DND-41 (cell line): ENCODE measurements around the gene TAF6.
A peak's percentile ranks its signal among the peaks of the same experiment; 100 is the strongest.

Source experiments
- ATAC-seq: fragments of 200-7000 bp; cut with Tn5 transposase; 3 replicates; pipeline ENCODE4 v1.9.1; 2021; ENCODE audit warnings: low read depth; ENCODE audit not compliant: insufficient read depth
- DNase-seq: peaks from one replicate; pipeline ENCODE4 v3.0.0-alpha.2; 2020
- H2AFZ ChIP-seq: 2 replicates; pipeline ENCODE4 v1.6.0; 2012; ENCODE audit warnings: low read depth, low read length
- H3K27ac ChIP-seq: 2 replicates; pipeline ENCODE4 v1.5.1; 2012; ENCODE audit warnings: low read length, inconsistent platforms
- H3K27me3 ChIP-seq: fragments of 200-600 bp; sonication (generic); 2 replicates; pipeline ENCODE4 v1.6.0; 2012; ENCODE audit warnings: low read length, mild to moderate bottlenecking, inconsistent platforms; ENCODE audit not compliant: insufficient read depth, poor library complexity
- H3K36me3 ChIP-seq: 2 replicates; pipeline ENCODE4 v1.5.1; 2012; ENCODE audit warnings: low read length, inconsistent platforms; ENCODE audit not compliant: insufficient read depth
- H3K4me1 ChIP-seq: 2 replicates; pipeline ENCODE4 v1.5.1; 2012; ENCODE audit warnings: mild to moderate bottlenecking, low read length; ENCODE audit not compliant: insufficient read depth
- H3K4me2 ChIP-seq: 2 replicates; pipeline ENCODE4 v1.6.0; 2012; ENCODE audit warnings: mild to moderate bottlenecking, moderate library complexity, low read length, inconsistent platforms; ENCODE audit not compliant: insufficient read depth
- H3K4me3 ChIP-seq, 2 experiments: fragments of 200-600 bp in 1 of 2; shearing (Covaris generic) in 1 of 2; 2 replicates each; pipeline ENCODE4 v1.5.1; 2012 to 2016; ENCODE audit warnings: inconsistent platforms in 2 of 2, low read length in 2 of 2, mild to moderate bottlenecking in 2 of 2, low read depth in 1 of 2, moderate library complexity in 1 of 2
- H3K79me2 ChIP-seq: 2 replicates; pipeline ENCODE4 v1.6.0; 2012; ENCODE audit warnings: low read length, inconsistent platforms; ENCODE audit not compliant: insufficient read depth
- H3K9ac ChIP-seq: 2 replicates; pipeline ENCODE4 v1.6.0; 2012; ENCODE audit warnings: low read depth, mild to moderate bottlenecking, inconsistent platforms, low read length, moderate library complexity
- H3K9me3 ChIP-seq: 2 replicates; pipeline ENCODE4 v1.5.1; 2012; ENCODE audit warnings: low read length, moderate library complexity, mild to moderate bottlenecking, inconsistent platforms; ENCODE audit not compliant: insufficient read depth, severe bottlenecking
- H4K20me1 ChIP-seq: 2 replicates; pipeline ENCODE4 v1.6.0; 2012; ENCODE audit warnings: low read length; ENCODE audit not compliant: insufficient read depth
- CTCF ChIP-seq: IDR thresholded peaks from 2 replicates; pipeline ENCODE4 v1.5.1; 2012; ENCODE audit warnings: borderline replicate concordance, low read length, moderate library complexity, mild to moderate bottlenecking; ENCODE audit not compliant: poor library complexity, severe bottlenecking; ENCODE audit errors: extremely low read depth
- EZH2 ChIP-seq: IDR thresholded peaks from 3 replicates; pipeline ENCODE4 v1.6.1; 2012; ENCODE audit warnings: borderline replicate concordance, low read depth, mild to moderate bottlenecking, moderate library complexity, low read length, inconsistent platforms; ENCODE audit not compliant: severe bottlenecking

The TAF6 gene

GRCh38 chr7:100120733-100121036 is 1.5 kb upstream of the TAF6 start:
- ATAC-seq (no peak), DNase-seq (no peak)
- Histone ChIP-seq H3K27me3 (no peaks in the 10 kb centered on the region), H3K9me3 (no peaks in the 10 kb centered on the region), H3K4me3 (peak overlapping the region; percentile 70 to 73; a peak in 3 of 4 replicates), H3K27ac (peak overlapping the region; percentile 80), H3K9ac (peak overlapping the region; percentile 75), H3K79me2 (peaks cover 51% of the 10 kb centered on the region), H3K36me3 (peaks cover 22% of the 10 kb centered on the region), H3K4me2 (peak overlapping the region; percentile 79), H2AFZ (peak overlapping the region; percentile 84), H3K4me1 (peaks cover 50% of the 10 kb centered on the region), H4K20me1 (no peaks in the 10 kb centered on the region)
- no peak for TF ChIP-seq EZH2
- TF ChIP-seq CTCF = no peak

- peak; percentile 8 for TF ChIP-seq CTCF
- no peak for TF ChIP-seq EZH2
- peak overlapping the region; percentile 84 for H2AFZ ChIP-seq
- H3K4me1 ChIP-seq = peaks cover 45% of the 10 kb centered on the region
- peak; percentile 72 for ATAC-seq
- H3K4me2 ChIP-seq = peak overlapping the region; percentile 79
- H3K79me2 ChIP-seq = peaks cover 46% of the 10 kb centered on the region
- H3K9ac ChIP-seq = peak overlapping the region; percentile 75
- peaks cover 23% of the 10 kb centered on the region for H3K36me3 ChIP-seq
- H3K27ac ChIP-seq = peak overlapping the region; percentile 80
- peak overlapping the region; percentile 70 to 73; a peak in 3 of 4 replicates for H3K4me3 ChIP-seq
- no peaks in the 10 kb centered on the region for H4K20me1 ChIP-seq
- H3K27me3 ChIP-seq = no peaks in the 10 kb centered on the region
- no peaks in the 10 kb centered on the region for H3K9me3 ChIP-seq
- peak; percentile 80 for DNase-seq
These were observed 993 bp upstream of the TAF6 start for GRCh38 chr7:100119970-100120732.

GRCh38 chr7:100118388-100119071 is 628 bp downstream of the TAF6 start:
- peak; percentile 1; the same call in 1 of the 3 replicates for ATAC-seq
- H3K9me3 ChIP-seq = no peaks in the 10 kb centered on the region
- peak overlapping the region; percentile 80 for H3K27ac ChIP-seq
- DNase-seq = no peak
- peaks cover 39% of the 10 kb centered on the region for H3K4me1 ChIP-seq
- H3K79me2 ChIP-seq = peaks cover 34% of the 10 kb centered on the region
- peak overlapping the region; percentile 75 for H3K9ac ChIP-seq
- peak overlapping the region; percentile 79 for H3K4me2 ChIP-seq
- H3K27me3 ChIP-seq = no peaks in the 10 kb centered on the region
- peak overlapping the region; percentile 70 to 73 for H3K4me3 ChIP-seq
- no peaks in the 10 kb centered on the region for H4K20me1 ChIP-seq
- H3K36me3 ChIP-seq = peaks cover 26% of the 10 kb centered on the region
- H2AFZ ChIP-seq = peak overlapping the region; percentile 84
- TF ChIP-seq CTCF (no peak), EZH2 (no peak)
